HG03432 (cell line): ENCODE results near the gene FHL3.

Experiments used
- ATAC-seq: cut with Tn5 transposase; IDR thresholded peaks from one replicate; pipeline ENCODE4 v1.9.1; 2021; ENCODE audit warnings: mild to moderate bottlenecking, moderate library complexity; ENCODE audit not compliant: unreplicated experiment

FHL3 gene

GRCh38 chr1:37947364-37947763 is 58.0 kb downstream of the FHL3 start:
- ATAC-seq: no peak
